GM18502 (cell line): ENCODE measurements around the gene ABO.
"Not testable (repeated sequence)": the region's sequence is repeated elsewhere in the genome, so short reads cannot be mapped to it uniquely, and the experiment has no call there.

ENCODE experiments used
- ATAC-seq: cut with Tn5 transposase; IDR thresholded peaks from one replicate; pipeline ENCODE4 v1.9.1; 2021; ENCODE audit warnings: mild to moderate bottlenecking; ENCODE audit not compliant: unreplicated experiment, poor library complexity

The ABO gene

DNA sequence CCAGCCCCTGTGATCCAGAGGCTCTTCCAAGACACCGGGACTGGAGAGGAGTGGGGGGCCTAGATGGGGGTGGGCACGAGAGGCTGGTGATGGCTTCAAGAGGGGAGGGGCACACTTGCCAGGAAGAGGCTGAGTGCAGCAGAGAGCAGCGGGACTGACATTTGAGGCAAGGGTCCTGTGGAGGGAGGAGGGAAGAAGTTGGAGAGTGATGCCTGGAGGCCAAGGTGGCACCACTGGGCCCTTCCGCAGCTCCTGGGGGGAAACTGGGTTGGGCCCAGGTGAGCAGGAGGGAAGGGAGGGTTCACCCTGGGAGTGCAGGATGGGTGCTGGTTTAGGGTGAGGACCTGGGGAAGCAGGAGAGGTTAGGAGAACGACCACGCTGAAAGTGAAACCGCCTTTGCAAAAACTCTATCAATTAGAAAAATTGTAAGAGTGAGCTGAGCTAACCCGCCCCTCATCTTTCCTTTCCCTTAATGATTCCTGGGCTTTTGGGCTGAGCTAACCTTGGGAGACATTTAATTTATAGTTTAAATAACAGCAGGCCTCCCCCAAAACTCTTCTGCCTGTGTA is 26.2 kb downstream of the ABO start:
- ATAC-seq: no peak

DNA sequence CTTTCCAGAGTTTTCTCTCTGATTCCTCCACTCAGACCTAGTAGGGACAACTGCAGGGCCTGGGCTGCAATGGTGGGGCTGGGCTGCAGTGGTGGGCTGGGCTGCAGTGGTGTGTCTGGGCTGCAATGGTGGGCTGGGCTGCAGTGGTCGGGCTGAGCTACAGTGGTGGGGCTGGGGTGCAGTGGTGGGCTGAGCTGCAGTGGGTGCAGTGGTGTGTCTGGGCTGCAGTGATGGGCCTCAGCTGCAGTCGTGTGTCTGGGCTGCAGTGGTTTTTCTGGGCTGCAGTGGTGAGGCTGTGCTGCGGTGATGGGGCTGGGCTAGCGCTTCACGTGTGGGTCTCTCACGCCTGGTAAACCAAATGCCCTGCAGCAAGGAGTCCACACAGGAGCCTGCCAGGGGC is 27.4 kb downstream of the ABO start:
- no peak for ATAC-seq

DNA sequence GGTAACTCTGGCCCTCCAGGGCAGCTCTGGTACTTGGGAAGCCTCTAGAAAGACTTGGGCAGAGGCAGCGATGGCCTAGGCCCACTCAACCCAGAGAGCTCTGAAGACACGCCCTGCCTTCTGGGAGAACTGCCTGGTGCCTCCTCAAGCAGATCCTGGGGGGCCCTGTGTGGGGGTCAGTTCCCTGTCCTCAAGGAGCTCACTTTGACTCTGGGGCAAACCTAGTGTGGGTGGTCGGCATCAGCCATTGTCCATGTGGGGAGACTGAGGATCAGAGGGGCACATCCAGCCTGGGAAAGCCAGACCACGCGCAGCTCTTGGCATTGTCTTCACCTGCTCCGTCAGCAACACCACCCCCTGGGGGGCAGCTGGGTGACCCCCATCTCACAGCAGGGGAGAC is 28.0 kb downstream of the ABO start:
- ATAC-seq: no peak

DNA sequence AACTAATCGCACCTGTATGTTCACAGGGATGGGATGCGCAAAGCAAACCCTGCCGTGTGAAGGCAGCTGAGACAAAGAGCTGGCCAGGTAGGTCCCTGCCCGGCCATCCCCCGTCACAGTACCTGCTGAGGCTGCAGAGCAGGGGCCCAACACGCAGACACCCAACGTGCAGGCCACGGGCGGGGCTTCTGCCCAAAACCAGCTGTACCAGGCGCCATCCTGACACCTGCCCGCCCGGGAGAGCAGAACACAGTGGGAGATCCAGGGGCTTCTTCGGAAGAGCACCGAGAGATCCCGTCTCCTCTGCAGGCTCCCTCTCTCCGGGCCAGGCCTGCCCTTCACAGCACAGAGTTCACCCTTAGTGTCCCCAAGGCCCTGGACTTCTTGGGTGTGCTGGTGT is 28.4 kb downstream of the ABO start:
- ATAC-seq: no peak

DNA sequence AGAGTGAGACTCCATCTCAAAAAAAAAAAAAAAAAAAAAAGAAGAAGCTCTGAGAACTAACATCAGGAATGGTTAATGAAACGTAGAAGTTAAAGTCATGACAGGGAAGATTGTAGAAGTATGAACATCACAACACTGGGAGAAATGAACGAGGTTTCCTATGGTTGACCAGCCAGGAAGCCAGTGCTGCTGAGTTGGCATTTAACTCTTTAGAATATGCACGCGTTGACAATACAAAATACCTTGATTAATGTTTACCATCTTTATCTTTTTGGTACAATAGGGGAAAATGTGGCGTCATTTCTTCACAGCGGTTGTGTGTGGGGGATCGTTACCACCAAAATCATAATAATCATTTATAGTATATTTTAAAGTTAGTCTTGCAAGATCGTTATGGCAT is 32.0 kb downstream of the ABO start:
- no peak for ATAC-seq

DNA sequence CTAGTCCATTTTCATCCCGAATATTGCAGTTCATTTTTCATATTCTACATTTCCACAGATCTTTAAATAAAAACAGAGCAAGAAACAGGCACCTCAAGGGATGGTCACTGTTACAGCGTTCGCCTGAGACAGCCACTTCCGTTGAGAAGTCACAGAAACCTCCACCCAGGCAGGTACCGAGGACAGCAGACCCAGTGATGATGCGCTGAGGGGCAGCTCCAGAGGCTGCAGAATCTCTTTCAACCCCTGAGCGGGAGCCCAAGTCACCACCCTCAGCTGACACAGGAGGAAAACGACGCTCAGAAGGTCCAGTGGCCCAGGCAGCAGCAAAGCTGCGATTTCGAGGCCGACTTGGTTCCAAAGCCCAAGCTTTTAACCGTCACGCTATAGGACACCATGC is 32.8 kb downstream of the ABO start:
- no peak for ATAC-seq

DNA sequence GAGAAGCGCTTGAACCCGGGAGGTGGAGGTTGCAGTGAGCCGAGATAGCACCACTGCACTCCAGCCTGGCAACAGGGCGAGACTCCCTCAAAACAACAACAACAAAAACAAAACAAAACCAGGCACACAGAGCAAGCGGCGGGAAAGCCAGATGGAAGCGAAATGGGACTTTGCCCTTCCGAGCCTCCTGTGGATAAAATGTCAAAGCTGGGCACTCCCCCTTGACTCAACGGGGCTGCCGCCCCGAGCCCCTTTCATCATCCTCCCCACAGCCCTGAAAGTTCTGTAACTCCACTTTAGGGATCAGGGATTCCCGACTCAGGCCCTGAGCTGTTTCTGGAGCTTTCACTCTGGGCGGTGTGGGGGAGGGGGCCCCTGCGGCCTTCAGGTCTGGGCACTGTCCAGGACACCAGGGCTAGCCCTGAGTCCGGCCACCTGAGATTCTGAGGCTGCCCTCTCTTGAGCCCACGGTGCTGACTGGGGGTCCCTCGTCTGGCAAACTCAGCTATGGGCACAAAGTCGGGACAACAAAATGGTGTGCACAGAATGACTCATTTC is 35.4 kb downstream of the ABO start:
- no peak for ATAC-seq

DNA sequence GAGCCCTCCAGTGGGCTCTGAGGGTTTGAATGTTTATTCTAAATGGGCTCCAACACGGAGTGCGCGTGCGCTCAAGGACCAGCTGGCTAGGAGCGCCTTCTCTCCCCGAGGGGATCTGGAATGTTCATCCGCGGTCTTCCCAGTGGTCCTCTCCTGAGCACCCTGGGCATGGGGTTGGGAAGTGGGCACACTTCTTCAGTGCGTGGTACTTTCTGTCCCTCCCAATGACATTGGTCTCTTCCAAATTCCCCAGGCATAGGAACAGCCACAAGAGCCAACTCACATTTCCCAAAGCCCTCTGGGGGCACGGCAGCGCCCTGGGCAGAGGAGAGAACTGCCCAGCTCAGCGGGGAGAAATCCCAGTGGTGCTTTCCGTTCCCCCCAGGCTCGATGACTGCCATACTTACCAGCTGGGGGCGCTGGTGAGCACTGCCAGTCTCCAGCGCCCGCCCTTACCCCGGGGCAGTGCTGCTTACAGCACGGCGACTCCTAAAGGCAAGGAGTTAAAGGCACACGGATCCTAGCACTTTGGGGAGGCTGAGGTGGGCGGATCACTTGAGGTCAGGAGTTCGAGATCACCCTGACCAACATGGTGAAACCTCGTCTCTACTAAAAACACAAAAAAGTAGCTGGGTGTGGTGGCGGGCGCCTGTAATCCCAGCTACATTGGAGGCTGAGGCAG is 36.0 kb downstream of the ABO start:
- ATAC-seq: no peak

DNA sequence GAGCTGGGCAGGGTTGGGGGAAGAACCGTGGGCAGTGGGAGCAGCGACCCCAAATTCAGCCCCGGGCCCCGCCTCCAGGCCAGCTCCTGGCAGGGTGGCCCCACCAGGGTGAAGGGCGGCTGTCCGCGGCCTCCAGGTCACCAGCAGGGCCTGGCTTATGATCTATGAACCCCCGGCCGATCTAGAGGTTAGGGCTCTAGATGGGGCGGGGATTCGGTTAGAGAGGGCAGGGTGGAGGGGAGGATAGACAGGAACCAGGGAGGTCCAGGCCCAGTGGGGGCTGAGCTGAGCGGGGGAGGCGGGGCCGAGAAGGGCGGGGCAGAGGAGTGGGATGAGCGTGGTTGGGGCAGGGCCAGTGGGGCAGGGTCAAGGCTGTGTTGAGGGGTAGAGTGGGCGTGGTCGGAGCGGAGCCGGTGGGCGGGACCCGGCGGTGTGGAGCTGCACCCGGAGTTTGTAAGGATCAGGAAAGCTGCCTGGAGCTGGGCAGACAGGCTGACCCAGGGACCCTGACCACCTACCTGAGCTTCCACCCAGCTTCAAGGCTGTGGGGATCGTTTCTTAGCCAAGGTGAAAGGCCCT is 36.6 kb downstream of the ABO start:
- no peak for ATAC-seq

DNA sequence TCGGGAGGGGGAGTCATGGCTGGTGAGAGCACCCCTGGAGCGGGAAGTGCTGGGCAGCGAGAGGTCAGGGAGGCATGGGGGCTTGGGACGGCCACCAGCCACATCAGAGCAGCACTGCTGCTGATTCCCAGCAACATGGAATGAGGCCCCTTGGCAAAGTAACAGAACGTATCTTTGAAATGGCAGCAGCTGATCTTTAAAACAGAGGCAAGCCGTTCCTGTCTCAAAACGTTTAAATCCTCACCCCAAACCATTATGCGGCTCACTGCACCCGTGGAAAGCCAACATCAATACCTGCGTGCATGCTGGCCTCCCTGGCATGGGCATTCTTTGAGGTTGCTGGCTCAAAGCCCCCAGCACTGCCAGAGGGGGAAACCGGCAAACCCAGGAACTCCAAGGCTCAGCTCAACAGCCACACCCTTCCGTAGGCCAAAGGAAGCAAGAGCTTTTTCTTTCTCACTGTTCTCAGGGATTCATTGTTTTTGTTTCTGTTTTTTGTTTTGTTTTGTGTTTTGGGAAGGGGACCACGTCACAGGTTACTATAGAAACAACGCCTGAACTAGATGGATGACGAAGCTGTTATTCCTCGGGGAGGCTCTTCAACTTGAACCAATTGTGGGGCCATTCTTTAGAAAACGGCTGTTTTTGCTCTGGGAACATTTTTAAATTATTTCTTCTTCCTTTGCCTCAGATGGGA is 37.8 kb downstream of the ABO start:
- no peak for ATAC-seq

DNA sequence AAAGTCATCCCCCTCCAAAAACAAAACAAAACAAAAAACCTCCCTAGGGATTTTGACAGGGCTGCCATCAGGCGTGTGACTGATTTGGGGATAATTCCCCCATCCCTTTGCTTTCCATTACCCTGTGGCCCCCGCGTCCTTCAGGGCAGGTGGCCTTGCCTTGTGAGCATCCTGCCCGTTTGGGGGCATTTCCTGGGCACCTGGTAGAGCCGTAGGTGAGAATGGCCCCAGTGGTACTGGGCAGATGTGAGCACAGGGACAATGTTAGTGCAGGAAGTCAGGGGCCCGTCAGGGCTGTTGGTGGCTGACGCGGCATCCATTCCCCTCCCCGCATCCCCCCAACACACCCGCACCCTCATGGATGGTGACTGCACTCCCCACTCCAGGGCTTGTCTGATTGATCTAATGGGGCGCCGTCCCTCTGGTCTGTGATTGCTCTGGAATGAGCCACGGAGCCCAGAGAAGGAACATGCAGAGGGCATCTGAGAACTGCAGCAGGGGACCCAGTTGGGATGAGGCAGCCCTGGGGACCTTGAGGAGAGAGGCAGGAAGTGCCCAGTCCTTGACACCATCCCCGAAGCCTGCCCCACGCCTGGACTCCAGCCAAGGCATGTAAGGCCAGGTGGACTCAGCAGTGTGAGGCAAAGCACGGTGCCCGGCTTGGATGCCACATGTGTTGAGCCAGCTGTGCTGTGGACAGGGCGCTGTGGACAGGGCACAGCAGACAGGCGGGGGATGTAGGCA is 38.5 kb downstream of the ABO start:
- ATAC-seq: not testable (repeated sequence)

DNA sequence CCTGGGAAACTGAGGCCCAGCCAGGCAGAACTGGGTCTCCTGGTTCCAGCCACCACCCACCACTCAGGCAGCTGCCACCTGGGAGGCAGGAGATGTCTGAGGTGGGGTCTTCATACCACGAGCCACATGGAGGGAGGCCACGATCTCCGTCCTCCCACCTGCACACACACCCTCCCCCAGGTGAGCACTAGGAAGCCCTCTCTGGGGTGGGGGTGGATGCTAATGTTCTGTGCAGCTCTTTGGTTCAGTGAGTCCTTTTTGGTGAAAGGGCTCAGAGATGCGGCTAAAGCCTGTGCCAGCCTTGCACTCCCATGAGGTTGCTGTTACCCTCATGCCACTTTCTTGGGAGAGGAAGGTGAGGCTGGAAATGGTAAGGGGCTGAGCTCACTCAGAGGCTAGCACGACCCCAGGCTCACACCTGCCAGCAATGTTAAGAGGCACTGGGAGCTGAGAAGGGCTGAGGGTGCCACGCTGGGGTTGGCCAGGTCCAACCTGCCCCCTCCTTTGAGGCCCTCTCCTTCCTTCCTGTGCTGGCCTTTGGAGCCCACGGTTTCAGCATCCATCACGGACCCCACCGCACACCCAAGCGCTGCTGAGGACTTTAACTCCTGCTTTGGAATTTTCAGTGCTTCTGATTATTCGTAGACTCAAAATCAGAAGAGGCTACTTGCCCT is 39.3 kb downstream of the ABO start:
- no peak for ATAC-seq

DNA sequence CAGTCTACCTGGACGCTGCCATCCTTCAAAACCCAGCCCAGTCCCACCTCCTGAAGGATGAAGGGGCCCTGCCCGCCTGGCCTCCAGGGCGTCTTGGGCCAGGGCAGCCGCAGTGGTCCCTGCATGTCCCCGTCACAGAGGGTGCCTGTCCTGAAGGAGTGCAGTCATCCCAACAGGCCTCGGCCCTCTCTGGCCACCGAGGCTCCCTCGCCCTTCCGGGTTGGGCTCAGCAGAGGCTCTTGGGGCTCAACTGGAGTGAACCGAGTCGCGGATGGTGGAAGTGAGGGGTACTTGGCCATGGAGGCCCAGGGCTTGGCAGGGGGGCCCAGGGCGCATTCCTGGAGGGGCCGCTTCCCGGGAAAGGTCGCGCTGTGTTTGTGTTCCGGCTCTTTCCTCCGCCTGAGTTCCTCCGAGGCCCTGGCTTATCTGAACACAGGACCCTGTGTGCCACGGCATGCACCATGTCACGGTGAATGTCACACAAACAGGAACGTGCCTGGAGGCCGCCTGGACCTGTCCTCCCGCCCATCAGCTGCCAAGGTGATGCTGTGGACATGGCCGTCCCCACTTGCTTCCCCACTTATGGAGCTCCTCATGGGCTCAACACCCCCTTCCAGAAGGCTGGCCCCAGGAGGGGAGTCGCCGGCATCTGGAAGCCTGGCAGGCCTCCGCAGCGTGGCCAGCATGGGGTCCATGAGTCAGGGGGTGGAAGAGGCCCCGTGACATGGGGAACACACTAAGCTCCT is 40.3 kb downstream of the ABO start:
- ATAC-seq: no peak

DNA sequence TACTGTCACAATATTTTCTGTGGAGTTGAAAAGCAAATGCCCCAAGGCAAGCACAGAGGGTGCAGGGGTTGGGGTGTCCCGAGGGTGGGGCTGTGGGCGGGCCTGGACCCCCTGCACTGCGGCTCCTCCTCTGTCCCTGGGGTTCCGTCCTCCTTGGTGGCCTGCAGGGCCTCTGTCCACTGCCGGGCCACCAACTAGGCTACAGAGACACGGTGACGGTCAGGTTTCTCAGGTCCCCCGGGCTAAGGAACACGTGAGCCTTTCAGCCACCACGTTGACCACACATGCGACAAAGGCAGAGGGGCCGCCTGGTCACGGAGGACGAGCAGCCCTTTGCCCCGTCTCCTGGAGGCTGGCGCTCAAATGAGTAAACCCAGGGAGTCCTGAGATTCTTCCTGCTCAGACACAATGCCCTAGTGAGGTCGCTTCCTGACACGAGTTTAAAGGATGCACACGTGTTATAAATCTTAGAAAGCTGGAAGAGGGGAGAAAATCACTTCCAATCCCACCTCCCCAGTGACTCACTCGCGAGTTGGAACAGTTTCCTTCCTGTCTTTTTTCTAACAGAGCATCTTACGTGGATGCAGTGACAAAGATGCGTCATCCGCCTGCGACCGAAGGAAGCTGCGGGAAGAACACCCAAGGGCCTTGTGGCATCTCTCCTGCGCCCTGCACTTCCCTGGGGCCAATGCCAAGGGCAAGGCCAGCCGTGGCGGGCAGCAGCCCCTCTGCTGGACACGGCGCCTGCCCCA is 41.1 kb downstream of the ABO start:
- no peak for ATAC-seq

DNA sequence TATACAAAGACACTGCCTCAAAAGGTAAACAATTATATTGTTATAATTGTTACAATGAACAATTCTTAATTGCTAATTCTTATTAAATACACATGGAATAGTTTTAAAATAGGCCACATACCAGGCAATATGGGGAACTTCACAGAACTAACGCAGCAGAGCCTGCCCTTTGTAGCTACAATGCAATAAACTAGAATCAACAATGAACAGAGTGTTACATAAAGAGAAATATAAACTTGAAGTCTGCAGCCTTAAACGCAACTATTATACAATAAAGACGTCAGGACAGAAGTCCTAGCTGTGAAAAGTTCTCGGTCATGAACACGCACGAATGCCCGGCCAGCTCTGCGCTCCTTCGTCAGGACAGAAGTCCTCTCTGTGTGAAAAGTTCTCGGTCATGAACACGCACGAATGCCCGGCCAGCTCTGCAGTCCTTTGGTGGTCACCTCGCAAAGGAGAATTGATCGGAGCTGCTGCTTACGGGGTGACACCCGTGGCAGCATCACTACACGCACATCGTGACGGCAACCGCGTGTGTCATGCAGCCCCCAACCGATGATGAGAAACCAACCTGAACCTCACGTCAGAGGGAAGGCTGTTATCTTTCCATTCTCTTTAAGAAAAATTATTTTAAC is 43.0 kb downstream of the ABO start:
- not testable (repeated sequence) for ATAC-seq

DNA sequence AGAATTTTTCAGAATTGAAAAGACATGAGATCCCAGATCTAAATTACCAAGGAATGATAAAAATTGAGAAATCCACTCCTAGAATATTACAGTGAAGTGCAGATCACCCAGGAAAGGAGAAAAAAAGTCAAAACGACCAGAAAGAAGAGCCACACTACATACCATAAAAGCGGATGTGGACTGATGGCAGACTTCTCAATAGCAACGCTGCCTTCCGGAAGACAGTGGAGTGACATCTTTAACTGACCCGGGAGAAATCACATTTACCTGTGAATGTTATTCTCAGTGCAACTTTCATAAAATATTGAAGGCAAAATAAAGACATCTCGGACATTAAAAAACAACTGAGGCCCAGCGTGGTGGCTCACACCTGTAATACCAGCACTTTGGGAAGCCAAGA is 44.5 kb downstream of the ABO start:
- not testable (repeated sequence) for ATAC-seq

DNA sequence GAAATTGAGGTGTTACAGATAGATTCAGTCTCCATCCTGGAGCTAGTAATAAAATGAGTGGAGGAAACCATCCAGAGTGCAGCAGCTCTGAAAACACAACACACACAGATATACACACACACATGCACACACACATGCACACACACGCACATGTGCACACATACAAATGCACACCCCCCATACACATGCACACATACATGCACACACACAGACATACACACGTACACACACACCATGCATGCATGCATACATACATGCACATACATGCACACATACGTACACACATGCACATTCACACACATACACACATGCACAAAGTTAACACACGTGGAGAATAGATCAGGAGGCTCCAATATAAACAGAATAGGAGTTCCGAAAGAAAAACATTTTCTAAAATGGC is 44.9 kb downstream of the ABO start:
- no peak for ATAC-seq
